Tibial nerve (tissue), 4 donors: Measurements from ENCODE around the gene FRMD6.

Experiments used
- CTCF ChIP-seq, 5 experiments: fragments of 200-600 bp in 3 of 5; fragments of 450-650 bp in 2 of 5; sonication (generic) in 3 of 5; IDR thresholded peaks; one replicate each; pipeline ENCODE4 v1.5.1; 2016 to 2019; ENCODE audit warnings: antibody characterized with exemption in 5 of 5, mild to moderate bottlenecking in 3 of 5, moderate library complexity in 2 of 5
- EP300 ChIP-seq, 2 donors: sonication (generic); formaldehyde crosslinking; IDR thresholded peaks; one replicate each; pipeline ENCODE4 v1.6.1; 2017; ENCODE audit warnings: antibody characterized with exemption in 2 of 2, mild to moderate bottlenecking in 1 of 2
- POLR2A ChIP-seq, 2 donors: fragments of 450-650 bp; IDR thresholded peaks; one replicate each; pipeline ENCODE4 v1.6.1; 2017; ENCODE audit warnings: antibody characterized with exemption in 2 of 2, mild to moderate bottlenecking in 2 of 2, moderate library complexity in 2 of 2

- no peak for TF ChIP-seq CTCF (IDR thresholded peaks at IDR 0.05)
- TF ChIP-seq EP300 (IDR thresholded peaks at IDR 0.05) = no peak
- no peak for TF ChIP-seq POLR2A (IDR thresholded peaks at IDR 0.05)
Observed at GRCh38 chr14:51653775-51654532, 2.2 kb downstream of the FRMD6 start.
